Ishikawa (cell line): Measurements from ENCODE around the gene STAC3.

Source experiments
- CEBPB ChIP-seq: IDR thresholded peaks from 2 replicates; pipeline ENCODE4 v1.6.1; 2012
- EGR1 ChIP-seq: IDR thresholded peaks from 2 replicates; pipeline ENCODE4 v1.6.1; 2012
- EP300 ChIP-seq: IDR thresholded peaks from 2 replicates; pipeline ENCODE4 v1.6.1; 2012; ENCODE audit warnings: borderline replicate concordance
- MAX ChIP-seq: IDR thresholded peaks from 2 replicates; pipeline ENCODE4 v1.6.1; 2012
- RAD21 ChIP-seq: IDR thresholded peaks from 2 replicates; pipeline ENCODE4 v1.6.1; 2012; ENCODE audit warnings: low read depth
- TAF1 ChIP-seq: IDR thresholded peaks from 2 replicates; pipeline ENCODE4 v1.6.1; 2012; ENCODE audit warnings: low read depth, mild to moderate bottlenecking
- TCF12 ChIP-seq: IDR thresholded peaks from 2 replicates; pipeline ENCODE4 v1.6.1; 2012; ENCODE audit warnings: low read depth
- YY1 ChIP-seq: IDR thresholded peaks from 2 replicates; pipeline ENCODE4 v1.6.1; 2012; ENCODE audit warnings: low read depth
- ZBTB7A ChIP-seq: IDR thresholded peaks from 2 replicates; pipeline ENCODE4 v1.6.1; 2012; ENCODE audit warnings: low read depth
- TF ChIP-seq, protein P1 (sequence below): IDR thresholded peaks from 2 replicates; pipeline ENCODE4 v1.6.1; 2012; ENCODE audit warnings: low read depth, mild to moderate bottlenecking

DNA sequence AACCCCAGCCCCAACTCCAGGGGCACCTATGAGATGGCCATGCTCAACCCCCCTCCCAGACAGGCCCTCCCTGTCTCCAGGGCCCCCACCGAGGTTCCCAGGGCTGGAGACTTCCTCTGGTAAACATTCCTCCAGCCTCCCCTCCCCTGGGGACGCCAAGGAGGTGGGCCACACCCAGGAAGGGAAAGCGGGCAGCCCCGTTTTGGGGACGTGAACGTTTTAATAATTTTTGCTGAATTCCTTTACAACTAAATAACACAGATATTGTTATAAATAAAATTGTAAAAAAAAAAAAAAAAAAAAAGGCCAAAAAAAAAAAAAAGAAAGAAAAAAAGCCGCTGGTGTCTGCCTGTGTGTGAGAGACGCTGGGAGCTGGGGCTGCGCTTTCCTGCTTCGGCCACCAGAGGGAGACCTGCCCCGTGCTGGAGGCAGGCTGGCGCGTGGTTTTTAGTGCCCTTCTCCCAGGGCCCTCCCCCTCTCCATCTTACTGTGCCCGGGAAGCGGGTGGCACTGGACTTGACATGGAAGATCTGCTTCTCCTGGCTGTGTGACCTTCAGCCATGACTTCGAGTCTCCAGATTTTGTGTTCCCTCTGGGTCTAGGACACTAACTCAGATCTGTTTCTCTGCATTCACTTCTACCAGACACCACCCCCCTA, 37.8 kb downstream of the STAC3 start:
- TF ChIP-seq ZBTB7A (peak; percentile 28; the same call in 1 of the 2 replicates), EGR1 (no peak), YY1 (peak; percentile 75), TAF1 (no peak), RAD21 (peak; percentile 96), MAX (peak; percentile 92), EP300 (no peak), TCF12 (no peak), CEBPB (no peak)
- TF ChIP-seq, protein P1, sequence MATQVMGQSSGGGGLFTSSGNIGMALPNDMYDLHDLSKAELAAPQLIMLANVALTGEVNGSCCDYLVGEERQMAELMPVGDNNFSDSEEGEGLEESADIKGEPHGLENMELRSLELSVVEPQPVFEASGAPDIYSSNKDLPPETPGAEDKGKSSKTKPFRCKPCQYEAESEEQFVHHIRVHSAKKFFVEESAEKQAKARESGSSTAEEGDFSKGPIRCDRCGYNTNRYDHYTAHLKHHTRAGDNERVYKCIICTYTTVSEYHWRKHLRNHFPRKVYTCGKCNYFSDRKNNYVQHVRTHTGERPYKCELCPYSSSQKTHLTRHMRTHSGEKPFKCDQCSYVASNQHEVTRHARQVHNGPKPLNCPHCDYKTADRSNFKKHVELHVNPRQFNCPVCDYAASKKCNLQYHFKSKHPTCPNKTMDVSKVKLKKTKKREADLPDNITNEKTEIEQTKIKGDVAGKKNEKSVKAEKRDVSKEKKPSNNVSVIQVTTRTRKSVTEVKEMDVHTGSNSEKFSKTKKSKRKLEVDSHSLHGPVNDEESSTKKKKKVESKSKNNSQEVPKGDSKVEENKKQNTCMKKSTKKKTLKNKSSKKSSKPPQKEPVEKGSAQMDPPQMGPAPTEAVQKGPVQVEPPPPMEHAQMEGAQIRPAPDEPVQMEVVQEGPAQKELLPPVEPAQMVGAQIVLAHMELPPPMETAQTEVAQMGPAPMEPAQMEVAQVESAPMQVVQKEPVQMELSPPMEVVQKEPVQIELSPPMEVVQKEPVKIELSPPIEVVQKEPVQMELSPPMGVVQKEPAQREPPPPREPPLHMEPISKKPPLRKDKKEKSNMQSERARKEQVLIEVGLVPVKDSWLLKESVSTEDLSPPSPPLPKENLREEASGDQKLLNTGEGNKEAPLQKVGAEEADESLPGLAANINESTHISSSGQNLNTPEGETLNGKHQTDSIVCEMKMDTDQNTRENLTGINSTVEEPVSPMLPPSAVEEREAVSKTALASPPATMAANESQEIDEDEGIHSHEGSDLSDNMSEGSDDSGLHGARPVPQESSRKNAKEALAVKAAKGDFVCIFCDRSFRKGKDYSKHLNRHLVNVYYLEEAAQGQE = no peak
